ENCODE measurements around the gene OR1C1.
"Not testable (repeated sequence)": the region's sequence is repeated elsewhere in the genome, so short reads cannot be mapped to it uniquely, and the experiment has no call there.

The OR1C1 gene

DNA sequence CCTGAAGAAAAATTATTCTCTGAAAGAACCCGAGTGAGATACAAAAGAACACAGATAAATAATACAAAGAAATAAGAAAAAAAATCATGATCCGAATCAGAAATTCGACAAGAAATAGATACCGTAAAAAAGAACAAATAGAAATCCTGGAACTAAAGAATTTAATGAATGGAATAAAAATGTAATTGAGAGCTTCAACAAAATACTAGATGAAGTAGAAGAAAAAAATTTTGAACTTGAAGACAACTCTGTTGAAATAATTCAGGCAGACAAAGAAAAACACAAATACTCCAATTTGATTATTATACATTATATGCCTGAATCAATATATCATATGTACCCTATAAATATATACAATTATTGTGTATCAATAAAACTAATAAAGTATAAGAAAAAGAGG is 39.1 kb downstream of the OR1C1 start:
- ChIA-PET CTCF (no interaction called here), POLR2A (no interaction called here)
- TF ChIP-seq BHLHE40 (IDR thresholded peaks at IDR 0.05; ENCODE audit: borderline replicate concordance) (no peak), FOXM1 (IDR thresholded peaks at IDR 0.05; ENCODE audit: borderline replicate concordance) (no peak), SUZ12 (IDR thresholded peaks at IDR 0.05) (no peak), L3MBTL2 (conservative IDR thresholded peaks at IDR 0.05) (no peak), TARDBP (IDR thresholded peaks at IDR 0.05) (no peak), FOXK2 (IDR thresholded peaks at IDR 0.05) (no peak), CTBP1 (IDR thresholded peaks at IDR 0.05; ENCODE audit: borderline replicate concordance) (no peak), ZNF384 (IDR thresholded peaks at IDR 0.05) (no peak), SP1 (IDR thresholded peaks at IDR 0.05) (no peak), ARNT (IDR thresholded peaks at IDR 0.05) (no peak), NFRKB (IDR thresholded peaks at IDR 0.05) (no peak), ELF4 (IDR thresholded peaks at IDR 0.05) (no peak), FOXA1 (IDR thresholded peaks at IDR 0.05) (no peak)
- no peak for DNase-seq (ENCODE audit: extremely low spot score)

DNA sequence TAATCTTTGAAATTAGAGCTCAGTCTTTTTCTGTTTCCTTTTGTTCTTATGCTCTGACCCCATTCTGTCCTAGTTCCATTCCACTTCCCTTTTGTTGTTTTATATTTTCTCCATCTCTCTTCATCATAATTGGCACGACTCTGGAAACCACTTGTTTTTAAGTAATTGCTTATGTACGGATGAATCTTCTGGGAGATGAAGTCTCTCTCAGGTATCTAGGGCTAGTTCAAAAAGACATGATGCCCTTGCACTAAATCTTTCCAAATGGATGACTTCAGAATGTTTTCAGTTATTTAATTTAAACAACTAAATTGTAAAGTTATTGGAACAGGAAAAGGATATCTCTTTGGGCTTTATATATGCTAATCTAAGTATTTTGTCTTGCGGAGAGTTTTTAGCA is 43.8 kb downstream of the OR1C1 start, which contains the start of gene OR6F1:
Gene OR6F1 (minus strand): TSS at position 101 of the 400 bp plus-strand sequence. CDS start 3,891 bp downstream, outside the sequence.
- no peak for TF ChIP-seq BHLHE40 (IDR thresholded peaks at IDR 0.05; ENCODE audit: borderline replicate concordance)
- TF ChIP-seq, protein P1, sequence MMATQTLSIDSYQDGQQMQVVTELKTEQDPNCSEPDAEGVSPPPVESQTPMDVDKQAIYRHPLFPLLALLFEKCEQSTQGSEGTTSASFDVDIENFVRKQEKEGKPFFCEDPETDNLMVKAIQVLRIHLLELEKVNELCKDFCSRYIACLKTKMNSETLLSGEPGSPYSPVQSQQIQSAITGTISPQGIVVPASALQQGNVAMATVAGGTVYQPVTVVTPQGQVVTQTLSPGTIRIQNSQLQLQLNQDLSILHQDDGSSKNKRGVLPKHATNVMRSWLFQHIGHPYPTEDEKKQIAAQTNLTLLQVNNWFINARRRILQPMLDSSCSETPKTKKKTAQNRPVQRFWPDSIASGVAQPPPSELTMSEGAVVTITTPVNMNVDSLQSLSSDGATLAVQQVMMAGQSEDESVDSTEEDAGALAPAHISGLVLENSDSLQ (IDR thresholded peaks at IDR 0.05), result no peak
- TF ChIP-seq TARDBP (IDR thresholded peaks at IDR 0.05), result no peak
- TF ChIP-seq SP1 (IDR thresholded peaks at IDR 0.05), result no peak
- no peak for TF ChIP-seq CTBP1 (IDR thresholded peaks at IDR 0.05; ENCODE audit: borderline replicate concordance)
- TF ChIP-seq FOXA1 (IDR thresholded peaks at IDR 0.05), result no peak
- TF ChIP-seq SUZ12 (IDR thresholded peaks at IDR 0.05), result no peak
- TF ChIP-seq HDGF (IDR thresholded peaks at IDR 0.05; ENCODE audit: borderline replicate concordance), result no peak
- no peak for TF ChIP-seq FOXK2 (IDR thresholded peaks at IDR 0.05)
- TF ChIP-seq ZNF384 (IDR thresholded peaks at IDR 0.05), result no peak
- no peak for TF ChIP-seq L3MBTL2 (conservative IDR thresholded peaks at IDR 0.05)
- ChIA-PET POLR2A (no interaction called here), CTCF (no interaction called here)
- DNase-seq (ENCODE audit: extremely low spot score), result no peak

DNA sequence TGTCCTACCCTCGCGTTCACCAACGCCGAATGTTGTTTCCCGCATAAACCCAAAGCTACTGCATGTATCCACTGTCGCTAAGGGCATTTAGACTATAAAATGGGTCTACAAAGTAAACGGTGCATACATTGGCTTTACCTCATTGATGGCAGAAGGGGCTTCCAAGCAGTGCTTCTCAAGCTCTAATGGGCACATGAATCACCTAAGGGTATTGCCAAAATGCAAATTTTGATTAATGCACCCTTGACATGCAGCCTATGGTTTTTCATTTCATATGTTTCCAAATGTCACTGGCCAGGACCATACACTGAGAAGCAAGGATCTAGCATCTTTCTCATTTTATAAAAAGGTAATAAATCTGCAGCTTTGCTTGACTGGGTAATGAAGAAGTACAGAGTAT is 46.6 kb downstream of the OR1C1 start:
- TF ChIP-seq CTBP1 (IDR thresholded peaks at IDR 0.05; ENCODE audit: borderline replicate concordance) (no peak), SUZ12 (IDR thresholded peaks at IDR 0.05) (no peak), FOXK2 (IDR thresholded peaks at IDR 0.05) (no peak), FOXM1 (IDR thresholded peaks at IDR 0.05; ENCODE audit: borderline replicate concordance) (no peak), TARDBP (IDR thresholded peaks at IDR 0.05) (no peak), HDGF (IDR thresholded peaks at IDR 0.05; ENCODE audit: borderline replicate concordance) (no peak), SP1 (IDR thresholded peaks at IDR 0.05) (no peak), BHLHE40 (IDR thresholded peaks at IDR 0.05; ENCODE audit: borderline replicate concordance) (no peak), ZNF384 (IDR thresholded peaks at IDR 0.05) (no peak), FOXA1 (IDR thresholded peaks at IDR 0.05) (no peak), ELF4 (IDR thresholded peaks at IDR 0.05) (no peak), LEF1 (IDR thresholded peaks at IDR 0.05; ENCODE audit: borderline replicate concordance) (no peak), L3MBTL2 (conservative IDR thresholded peaks at IDR 0.05) (no peak), ARNT (IDR thresholded peaks at IDR 0.05) (no peak), NFRKB (IDR thresholded peaks at IDR 0.05) (no peak)
- TF ChIP-seq, protein P1 (IDR thresholded peaks at IDR 0.05), result no peak
- POLR2A ChIA-PET, result no interaction called here
- no peak for DNase-seq (ENCODE audit: extremely low spot score)
- CTCF ChIA-PET, result no interaction called here

DNA sequence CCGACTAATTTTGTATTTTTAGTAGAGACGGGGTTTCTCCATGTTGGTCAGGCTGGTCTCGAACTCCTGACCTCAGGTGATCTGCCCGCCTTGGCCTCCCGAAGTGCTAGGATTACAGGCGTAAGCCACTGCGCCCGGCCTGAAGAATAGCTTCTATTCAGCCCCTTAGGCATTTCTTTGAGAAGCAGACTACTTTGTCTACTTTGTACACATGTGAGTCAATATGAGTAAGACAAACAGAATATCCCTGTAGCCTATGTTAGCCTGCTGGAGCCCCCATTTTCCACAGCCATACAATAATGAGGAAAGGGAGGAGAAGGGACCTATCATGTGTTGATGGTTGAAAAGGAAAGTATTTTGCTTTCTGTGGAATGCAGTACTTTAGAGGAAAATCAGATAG is 49.7 kb downstream of the OR1C1 start:
- DNase-seq (ENCODE audit: extremely low spot score); POLR2A ChIA-PET; CTCF ChIA-PET: not testable (repeated sequence)
